HG02763 (cell line): ENCODE results near the gene LIN7A.
"Not testable (repeated sequence)": the region's sequence is repeated elsewhere in the genome, so short reads cannot be mapped to it uniquely, and the experiment has no call there.

Experiments used
- ATAC-seq: cut with Tn5 transposase; IDR thresholded peaks from one replicate; pipeline ENCODE4 v1.9.1; 2021; ENCODE audit warnings: mild to moderate bottlenecking, moderate library complexity; ENCODE audit not compliant: unreplicated experiment

Gene LIN7A

GRCh38 chr12:80813820-80814219, 123.9 kb downstream of the LIN7A start:
- ATAC-seq, result no peak

- ATAC-seq, result no peak
These were observed 125.6 kb downstream of the LIN7A start for GRCh38 chr12:80811957-80812708.

GRCh38 chr12:80810874-80811273, 126.9 kb downstream of the LIN7A start:
- ATAC-seq, result no peak

GRCh38 chr12:80807640-80808288, 130.0 kb downstream of the LIN7A start:
- ATAC-seq, result peak; percentile 83

GRCh38 chr12:80805106-80805505, 132.6 kb downstream of the LIN7A start:
- ATAC-seq, result no peak

GRCh38 chr12:80802652-80803400, 134.9 kb downstream of the LIN7A start:
- peak; percentile 93 for ATAC-seq

- ATAC-seq, result no peak
These were observed 139.5 kb downstream of the LIN7A start for GRCh38 chr12:80798281-80798680.

- no peak for ATAC-seq
These were observed 143.2 kb downstream of the LIN7A start for GRCh38 chr12:80794551-80794950.

- ATAC-seq, result no peak
These were observed 144.9 kb downstream of the LIN7A start for GRCh38 chr12:80792861-80793260.

- ATAC-seq, result no peak
These were observed 145.9 kb downstream of the LIN7A start for GRCh38 chr12:80791863-80792262.

GRCh38 chr12:80788407-80788806, 149.3 kb downstream of the LIN7A start:
- not testable (repeated sequence) for ATAC-seq

- not testable (repeated sequence) for ATAC-seq
These were observed 154.7 kb downstream of the LIN7A start for GRCh38 chr12:80782963-80783470.

GRCh38 chr12:80781313-80781712, 156.4 kb downstream of the LIN7A start:
- ATAC-seq, result no peak

GRCh38 chr12:80780746-80781145, 157.0 kb downstream of the LIN7A start:
- no peak for ATAC-seq

GRCh38 chr12:80778005-80778541, 159.7 kb downstream of the LIN7A start:
- ATAC-seq, result peak; percentile 95

GRCh38 chr12:80777587-80777986, 160.1 kb downstream of the LIN7A start:
- no peak for ATAC-seq

GRCh38 chr12:80776706-80777105, 161.0 kb downstream of the LIN7A start:
- no peak for ATAC-seq

GRCh38 chr12:80770958-80771357, 166.8 kb downstream of the LIN7A start:
- ATAC-seq, result no peak

- no peak for ATAC-seq
These were observed 168.1 kb downstream of the LIN7A start for GRCh38 chr12:80769553-80770140.

- ATAC-seq, result peak; percentile 95
These were observed 170.8 kb downstream of the LIN7A start for GRCh38 chr12:80766897-80767296.

GRCh38 chr12:80766210-80766609, 171.5 kb downstream of the LIN7A start:
- ATAC-seq, result no peak
